OCI-LY1 (cell line): ENCODE measurements around the gene TBX10.

ENCODE experiments used
- H2AFZ ChIP-seq: fragments of 200-600 bp; sonication (generic), shearing (Covaris generic); 2 replicates; pipeline ENCODE4 v1.6.0; 2014; ENCODE audit warnings: antibody characterized with exemption, mild to moderate bottlenecking, low read length
- H3F3A ChIP-seq: fragments of 200-600 bp; sonication (generic), shearing (Covaris generic); 2 replicates; pipeline ENCODE4 v1.6.0; 2014; ENCODE audit warnings: mild to moderate bottlenecking, antibody characterized with exemption, low read length, moderate library complexity; ENCODE audit not compliant: insufficient read depth
- H3K27ac ChIP-seq: fragments of 200-600 bp; sonication (generic); 2 replicates; pipeline ENCODE4 v1.5.1; 2014; ENCODE audit warnings: low read length, mixed run types, mild to moderate bottlenecking, low read depth; ENCODE audit not compliant: poor library complexity, severe bottlenecking
- H3K27me3 ChIP-seq: fragments of 200-600 bp; sonication (generic); 2 replicates; pipeline ENCODE4 v1.6.0; 2014; ENCODE audit warnings: antibody characterized with exemption, mild to moderate bottlenecking, low read length, moderate library complexity; ENCODE audit not compliant: insufficient read depth
- H3K36me3 ChIP-seq: fragments of 200-600 bp; sonication (generic); 2 replicates; pipeline ENCODE4 v1.6.1; 2014; ENCODE audit warnings: mild to moderate bottlenecking, antibody characterized with exemption, low read length, moderate library complexity, mixed read lengths; ENCODE audit not compliant: insufficient read depth
- H3K4me1 ChIP-seq: fragments of 200-600 bp; sonication (generic); 2 replicates; pipeline ENCODE4 v1.5.1; 2014; ENCODE audit warnings: mild to moderate bottlenecking, low read length, moderate library complexity; ENCODE audit not compliant: insufficient read depth, severe bottlenecking
- H3K4me2 ChIP-seq: fragments of 200-600 bp; sonication (generic), shearing (Covaris generic); 2 replicates; pipeline ENCODE4 v1.6.1; 2014; ENCODE audit warnings: low read length
- H3K4me3 ChIP-seq: fragments of 200-600 bp; sonication (generic); 2 replicates; pipeline ENCODE4 v1.5.1; 2014; ENCODE audit warnings: low read length, low read depth, mild to moderate bottlenecking, mixed read lengths; ENCODE audit not compliant: poor library complexity, severe bottlenecking
- H3K79me2 ChIP-seq: fragments of 200-600 bp; shearing (Covaris generic); 2 replicates; pipeline ENCODE4 v1.6.1; 2016; ENCODE audit warnings: mixed run types, low read length, mixed read lengths; ENCODE audit not compliant: insufficient read depth
- H3K9ac ChIP-seq: fragments of 200-600 bp; sonication (generic), shearing (Covaris generic); 2 replicates; pipeline ENCODE4 v1.6.1; 2014; ENCODE audit warnings: mild to moderate bottlenecking, low read length, mixed read lengths
- H3K9me2 ChIP-seq: fragments of 200-600 bp; sonication (generic), shearing (Covaris generic); 2 replicates; pipeline ENCODE4 v1.6.1; 2014; ENCODE audit warnings: low read depth, mild to moderate bottlenecking, low read length, mixed read lengths
- H3K9me3 ChIP-seq: fragments of 200-600 bp; shearing (Covaris generic); 2 replicates; pipeline ENCODE4 v1.6.1; 2014; ENCODE audit warnings: low read length, mixed read lengths
- H4K20me1 ChIP-seq: fragments of 200-600 bp; sonication (generic), shearing (Covaris generic); 2 replicates; pipeline ENCODE4 v1.6.0; 2016; ENCODE audit warnings: mild to moderate bottlenecking, low read length; ENCODE audit not compliant: insufficient read depth
- EZH2 ChIP-seq: fragments of 200-600 bp; sonication (generic), shearing (Covaris generic); IDR thresholded peaks from 2 replicates; pipeline ENCODE4 v1.8.0; 2017; ENCODE audit warnings: borderline replicate concordance, mixed run types, mild to moderate bottlenecking, antibody characterized with exemption, low read length, moderate library complexity, mixed read lengths
- TF ChIP-seq, protein P1 (sequence below): fragments of 200-600 bp; sonication (generic), shearing (Covaris generic); IDR thresholded peaks from 2 replicates; pipeline ENCODE4 v1.5.1; 2017; ENCODE audit warnings: mild to moderate bottlenecking, antibody characterized with exemption, low read length, moderate library complexity, mixed read lengths

Gene TBX10

DNA sequence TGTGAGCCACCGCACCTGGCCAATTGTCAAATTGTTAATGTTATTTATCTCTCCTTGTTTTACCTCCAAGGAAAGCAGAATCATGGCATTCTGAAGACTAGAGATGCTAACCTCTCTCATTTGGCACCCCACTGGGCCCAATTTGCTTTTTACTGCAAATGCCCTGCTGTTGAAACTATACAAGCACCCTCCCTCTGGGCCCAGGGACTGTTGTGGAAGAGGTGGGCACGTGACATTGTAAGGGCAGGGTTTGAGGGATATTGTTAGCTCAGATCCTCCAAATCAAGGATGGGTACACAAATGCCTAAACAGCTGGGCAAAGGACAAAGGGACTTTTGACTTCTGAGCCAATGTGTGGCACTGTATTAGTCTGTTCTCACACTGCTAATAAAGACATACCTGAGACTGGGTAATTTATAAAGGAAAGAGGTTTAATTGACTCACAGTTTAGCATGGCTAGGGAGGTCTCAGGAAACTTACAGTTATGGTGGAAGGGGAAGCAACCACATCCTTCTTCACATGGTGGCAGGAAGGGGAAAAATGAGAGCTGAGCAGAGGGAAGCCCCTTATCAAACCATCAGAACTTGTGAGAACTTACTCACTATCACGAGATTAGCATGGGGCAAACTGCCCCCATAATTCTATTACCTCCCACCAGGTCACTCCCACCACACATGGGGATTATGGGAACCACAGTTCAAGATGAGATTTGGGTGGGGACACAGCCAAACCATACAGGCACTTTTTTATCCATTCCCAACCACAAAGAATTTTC is 41.3 kb upstream of the TBX10 start:
- Histone ChIP-seq H3K27me3 (peaks cover 4% of the 10 kb centered on the region; the same call in 1 of the 2 replicates), H3K4me3 (no peak overlapping the region), H4K20me1 (no peaks in the 10 kb centered on the region), H3K4me2 (no peak overlapping the region), H3K9ac (no peak overlapping the region), H2AFZ (no peak overlapping the region), H3F3A (no peaks in the 10 kb centered on the region), H3K79me2 (no peaks in the 10 kb centered on the region), H3K9me3 (no peaks in the 10 kb centered on the region), H3K4me1 (no peaks in the 10 kb centered on the region), H3K36me3 (no peaks in the 10 kb centered on the region; the same call in 1 of the 2 replicates), H3K27ac (no peak overlapping the region), H3K9me2 (no peaks in the 10 kb centered on the region)
- TF ChIP-seq, protein P1, sequence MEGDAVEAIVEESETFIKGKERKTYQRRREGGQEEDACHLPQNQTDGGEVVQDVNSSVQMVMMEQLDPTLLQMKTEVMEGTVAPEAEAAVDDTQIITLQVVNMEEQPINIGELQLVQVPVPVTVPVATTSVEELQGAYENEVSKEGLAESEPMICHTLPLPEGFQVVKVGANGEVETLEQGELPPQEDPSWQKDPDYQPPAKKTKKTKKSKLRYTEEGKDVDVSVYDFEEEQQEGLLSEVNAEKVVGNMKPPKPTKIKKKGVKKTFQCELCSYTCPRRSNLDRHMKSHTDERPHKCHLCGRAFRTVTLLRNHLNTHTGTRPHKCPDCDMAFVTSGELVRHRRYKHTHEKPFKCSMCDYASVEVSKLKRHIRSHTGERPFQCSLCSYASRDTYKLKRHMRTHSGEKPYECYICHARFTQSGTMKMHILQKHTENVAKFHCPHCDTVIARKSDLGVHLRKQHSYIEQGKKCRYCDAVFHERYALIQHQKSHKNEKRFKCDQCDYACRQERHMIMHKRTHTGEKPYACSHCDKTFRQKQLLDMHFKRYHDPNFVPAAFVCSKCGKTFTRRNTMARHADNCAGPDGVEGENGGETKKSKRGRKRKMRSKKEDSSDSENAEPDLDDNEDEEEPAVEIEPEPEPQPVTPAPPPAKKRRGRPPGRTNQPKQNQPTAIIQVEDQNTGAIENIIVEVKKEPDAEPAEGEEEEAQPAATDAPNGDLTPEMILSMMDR, result no peak
- no peak for TF ChIP-seq EZH2

DNA sequence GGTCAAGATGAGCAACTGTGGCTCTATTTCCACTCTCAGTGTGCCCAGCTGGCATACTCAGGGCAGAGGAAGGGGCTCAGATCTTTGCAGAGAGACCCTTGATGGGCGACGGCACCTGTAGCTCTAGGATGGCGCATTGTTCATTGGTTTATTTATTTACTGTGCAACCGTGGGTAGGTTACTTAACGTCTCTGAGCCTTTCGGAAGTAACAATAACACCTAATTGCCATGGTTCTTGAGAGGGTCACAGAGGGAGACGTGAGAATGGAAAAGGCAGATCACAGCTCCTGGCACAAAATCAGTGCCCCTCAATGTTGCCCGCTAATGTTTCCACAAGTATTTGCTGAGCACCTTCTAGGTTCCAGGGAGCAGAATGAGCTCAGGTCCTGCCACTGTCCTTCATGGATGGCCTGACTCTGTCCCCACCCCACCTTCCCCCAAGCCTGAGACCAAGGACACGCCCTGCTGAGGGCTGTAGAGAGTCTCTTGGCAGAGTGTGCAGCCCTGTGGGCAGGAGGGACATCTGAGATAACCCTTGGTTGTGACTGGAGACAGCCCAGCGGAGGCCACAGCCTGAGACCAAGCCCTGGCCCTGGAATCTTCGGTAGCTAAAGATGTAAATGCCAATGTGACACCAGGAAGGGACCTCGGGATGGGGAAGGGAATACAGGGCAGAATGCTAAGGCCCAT is 35.6 kb upstream of the TBX10 start:
- peaks cover 6% of the 10 kb centered on the region for H3K9me3 ChIP-seq
- H3K9me2 ChIP-seq, result no peaks in the 10 kb centered on the region
- no peak overlapping the region for H3K4me2 ChIP-seq
- H3K27ac ChIP-seq, result no peak overlapping the region
- H3K36me3 ChIP-seq, result peaks cover 4% of the 10 kb centered on the region; the same call in 1 of the 2 replicates
- H3F3A ChIP-seq, result no peaks in the 10 kb centered on the region
- no peak overlapping the region for H2AFZ ChIP-seq
- H4K20me1 ChIP-seq, result no peaks in the 10 kb centered on the region
- H3K79me2 ChIP-seq, result no peaks in the 10 kb centered on the region
- no peak overlapping the region for H3K9ac ChIP-seq
- H3K4me1 ChIP-seq, result no peaks in the 10 kb centered on the region
- peaks cover 15% of the 10 kb centered on the region; the same call in 1 of the 2 replicates for H3K27me3 ChIP-seq
- no peak overlapping the region for H3K4me3 ChIP-seq
- TF ChIP-seq EZH2, result no peak
- TF ChIP-seq, protein P1, result no peak

DNA sequence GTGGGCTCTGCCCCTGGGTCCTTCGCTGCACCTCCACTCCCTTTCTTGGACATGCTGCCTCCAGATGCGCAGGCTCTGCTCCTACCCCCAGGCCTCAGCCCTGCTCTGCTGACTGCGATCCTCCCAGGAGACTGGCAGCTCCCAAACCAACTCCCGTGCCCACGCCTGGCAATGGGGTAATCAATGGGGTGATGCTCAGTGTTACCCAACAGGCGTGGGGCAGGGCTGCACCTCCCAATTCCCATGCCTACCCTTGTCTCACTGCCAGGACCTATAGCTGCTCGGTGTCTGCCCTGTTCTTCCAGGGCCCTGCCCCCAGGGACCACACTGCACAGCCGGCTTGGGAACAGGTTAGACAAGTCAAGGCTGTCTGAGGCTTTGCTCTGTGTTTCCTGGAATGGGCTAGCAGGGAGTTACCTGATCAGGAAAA is 34.9 kb upstream of the TBX10 start, which contains the start of gene ALDH3B2:
ALDH3B2 (minus strand) TSS at position 182 of the 430 bp plus-strand sequence. CDS start 7,688 bp downstream, outside the sequence.
- Histone ChIP-seq H3F3A (no peaks in the 10 kb centered on the region), H3K4me3 (no peak within 1 kb of the TSS), H4K20me1 (no peaks in the 10 kb centered on the region), H3K4me1 (no peaks in the 10 kb centered on the region), H3K9me2 (no peaks in the 10 kb centered on the region), H2AFZ (no peak within 1 kb of the TSS), H3K9ac (no peak within 1 kb of the TSS), H3K27me3 (peaks cover 15% of the 10 kb centered on the region; the same call in 1 of the 2 replicates), H3K9me3 (peaks cover 6% of the 10 kb centered on the region), H3K4me2 (no peak within 1 kb of the TSS), H3K79me2 (no peaks in the 10 kb centered on the region), H3K36me3 (peaks cover 4% of the 10 kb centered on the region; the same call in 1 of the 2 replicates), H3K27ac (no peak within 1 kb of the TSS)
- TF ChIP-seq EZH2, result no peak
